ENCODE results near the gene SMIM10.

The SMIM10 gene

DNA sequence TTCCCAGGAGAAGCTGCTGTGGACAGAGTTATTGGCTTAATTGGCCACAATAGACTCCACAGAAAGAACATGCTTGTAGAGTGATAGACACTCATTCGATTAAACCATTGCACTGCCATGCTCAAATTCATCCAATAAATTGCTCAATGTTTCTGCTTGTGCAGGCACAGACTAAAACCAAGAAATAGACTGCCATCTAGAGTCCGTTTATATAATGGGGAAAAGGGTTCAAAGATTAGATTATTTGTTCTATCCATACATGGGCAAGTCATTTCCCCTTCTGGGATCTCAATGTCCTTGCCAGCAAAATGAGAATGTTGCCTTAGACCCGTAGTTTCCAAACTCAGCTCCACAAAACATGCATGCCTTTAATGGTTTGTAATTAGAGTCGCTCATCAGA lies 8.7 kb downstream of the SMIM10 start:
- Histone ChIP-seq H3K27ac (no peak overlapping the region), H3K4me2 (ENCODE audit: low read length) (no peak overlapping the region), H3K4me3 (ENCODE audit: low read depth, low read length) (no peak overlapping the region), H2AFZ (no peak overlapping the region), H3K4me1 (peaks cover 13% of the 10 kb centered on the region), H3K36me3 (ENCODE audit: control insufficient read depth, insufficient read depth, low read length) (no peaks in the 10 kb centered on the region), H3K27me3 (ENCODE audit: control insufficient read depth, insufficient read depth, low read length) (no peaks in the 10 kb centered on the region), H3K9me3 (ENCODE audit: control insufficient read depth, low read length) (no peaks in the 10 kb centered on the region), H3K79me2 (no peaks in the 10 kb centered on the region), H3K9ac (no peak overlapping the region)
- peak; percentile 50 for TF ChIP-seq CTCF (IDR thresholded peaks at IDR 0.05)

DNA sequence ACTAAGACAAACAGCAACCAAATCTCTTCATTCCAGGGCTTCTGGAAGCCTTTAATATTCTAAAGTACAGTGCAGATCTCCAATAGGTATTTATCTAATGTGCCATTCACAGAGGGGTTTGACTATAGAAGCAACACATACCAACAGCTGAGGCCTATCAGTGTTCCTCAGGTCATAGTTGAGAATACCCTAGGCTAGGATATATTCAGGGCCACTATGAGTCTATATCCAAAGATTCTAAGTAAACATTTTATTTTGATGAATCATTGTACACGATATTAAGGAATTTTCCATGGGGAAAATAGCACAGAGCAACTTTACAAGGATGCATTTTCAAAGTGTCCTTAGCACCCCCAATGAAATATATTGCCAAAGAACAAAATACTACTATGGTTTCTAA lies 9.7 kb downstream of the SMIM10 start:
- no peaks in the 10 kb centered on the region for H3K9me3 ChIP-seq (ENCODE audit: control insufficient read depth, low read length)
- no peak overlapping the region for H3K4me2 ChIP-seq (ENCODE audit: low read length)

DNA sequence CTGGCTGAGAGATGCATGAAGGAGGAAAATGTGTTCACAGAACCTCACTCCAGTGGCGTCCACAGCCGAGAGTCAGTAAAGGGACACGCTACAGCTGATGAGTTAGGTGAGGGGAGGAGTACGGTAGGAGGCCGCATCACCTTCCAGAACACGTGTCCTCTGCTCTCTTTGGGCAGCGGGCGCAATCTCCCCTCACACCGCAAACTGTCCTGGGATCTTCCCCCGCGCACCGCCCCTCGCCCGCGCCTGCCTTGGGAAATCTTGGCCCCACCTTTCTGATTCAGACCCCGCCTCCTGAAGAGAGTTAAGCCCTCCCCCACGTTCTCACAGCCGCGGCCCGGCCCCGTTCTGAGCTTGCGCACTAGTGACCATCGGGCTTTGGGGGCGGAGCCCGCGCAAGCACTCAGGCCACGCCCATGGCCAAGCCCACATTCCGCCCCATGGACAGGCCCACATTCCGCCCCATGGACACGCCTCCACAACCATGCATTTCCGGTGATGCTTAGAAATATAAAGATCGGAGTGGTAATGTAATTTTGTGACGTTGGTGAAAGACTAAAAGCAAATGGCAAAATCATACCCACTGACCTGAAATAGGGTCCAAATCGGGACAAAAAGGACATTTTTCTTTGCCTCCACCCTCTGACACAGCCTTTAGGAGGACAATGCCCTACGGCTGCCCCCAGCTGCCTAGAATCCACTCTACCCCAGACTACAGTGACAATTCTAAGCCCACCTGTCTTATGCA lies 13.3 kb downstream of the SMIM10 start:
- peak overlapping the region; percentile 61 for H3K27ac ChIP-seq
- H3K4me1 ChIP-seq = no peaks in the 10 kb centered on the region
- H3K4me2 ChIP-seq (ENCODE audit: low read length) = peak overlapping the region; percentile 69
- no peaks in the 10 kb centered on the region for H3K27me3 ChIP-seq (ENCODE audit: control insufficient read depth, insufficient read depth, low read length)
- no peaks in the 10 kb centered on the region for H3K9me3 ChIP-seq (ENCODE audit: control insufficient read depth, low read length)
- no peak for TF ChIP-seq CTCF (IDR thresholded peaks at IDR 0.05)
- H3K36me3 ChIP-seq (ENCODE audit: control insufficient read depth, insufficient read depth, low read length) = no peaks in the 10 kb centered on the region
- H3K79me2 ChIP-seq = no peaks in the 10 kb centered on the region
- H3K4me3 ChIP-seq (ENCODE audit: low read depth, low read length) = peak overlapping the region; percentile 64
- peak overlapping the region; percentile 79 for H2AFZ ChIP-seq
- H3K9ac ChIP-seq = no peak overlapping the region

More for the DNA sequence above, 9.7 kb downstream of the SMIM10 start:
- Histone ChIP-seq H3K27me3 (ENCODE audit: control insufficient read depth, insufficient read depth, low read length) (no peaks in the 10 kb centered on the region), H3K9ac (no peak overlapping the region), H3K4me3 (ENCODE audit: low read depth, low read length) (no peak overlapping the region), H3K4me1 (peaks cover 13% of the 10 kb centered on the region), H2AFZ (no peak overlapping the region), H3K27ac (no peak overlapping the region), H3K36me3 (ENCODE audit: control insufficient read depth, insufficient read depth, low read length) (no peaks in the 10 kb centered on the region), H3K79me2 (no peaks in the 10 kb centered on the region)
- no peak for TF ChIP-seq CTCF (IDR thresholded peaks at IDR 0.05)

DNA sequence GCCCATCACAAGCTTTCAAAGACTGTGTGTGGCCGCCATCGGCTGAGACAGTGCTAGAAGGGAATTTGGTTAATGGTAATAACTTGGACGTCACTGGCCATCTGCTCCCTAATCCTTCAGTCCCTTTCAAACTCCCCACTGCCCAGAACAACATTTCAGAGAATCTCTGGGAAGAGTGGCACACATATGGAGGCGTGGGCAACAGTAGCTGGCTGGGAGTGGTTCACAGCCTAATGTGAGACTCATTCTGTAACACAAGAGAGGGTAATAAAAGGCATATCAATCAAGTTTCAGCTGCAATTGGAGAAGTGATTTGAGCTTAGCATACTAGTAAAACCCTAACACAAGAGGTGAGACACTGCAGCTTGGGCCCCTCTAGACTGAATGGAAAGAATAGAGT lies 15.4 kb downstream of the SMIM10 start:
- H3K4me2 ChIP-seq (ENCODE audit: low read length) = no peak overlapping the region
- no peak overlapping the region for H2AFZ ChIP-seq
- no peaks in the 10 kb centered on the region for H3K4me1 ChIP-seq
- H3K9me3 ChIP-seq (ENCODE audit: control insufficient read depth, low read length) = no peaks in the 10 kb centered on the region
- no peak overlapping the region for H3K9ac ChIP-seq
- TF ChIP-seq CTCF (IDR thresholded peaks at IDR 0.05) = no peak
- H3K36me3 ChIP-seq (ENCODE audit: control insufficient read depth, insufficient read depth, low read length) = no peaks in the 10 kb centered on the region
- no peaks in the 10 kb centered on the region for H3K79me2 ChIP-seq
- no peak overlapping the region for H3K4me3 ChIP-seq (ENCODE audit: low read depth, low read length)
- H3K27ac ChIP-seq = no peak overlapping the region
- no peaks in the 10 kb centered on the region for H3K27me3 ChIP-seq (ENCODE audit: control insufficient read depth, insufficient read depth, low read length)

DNA sequence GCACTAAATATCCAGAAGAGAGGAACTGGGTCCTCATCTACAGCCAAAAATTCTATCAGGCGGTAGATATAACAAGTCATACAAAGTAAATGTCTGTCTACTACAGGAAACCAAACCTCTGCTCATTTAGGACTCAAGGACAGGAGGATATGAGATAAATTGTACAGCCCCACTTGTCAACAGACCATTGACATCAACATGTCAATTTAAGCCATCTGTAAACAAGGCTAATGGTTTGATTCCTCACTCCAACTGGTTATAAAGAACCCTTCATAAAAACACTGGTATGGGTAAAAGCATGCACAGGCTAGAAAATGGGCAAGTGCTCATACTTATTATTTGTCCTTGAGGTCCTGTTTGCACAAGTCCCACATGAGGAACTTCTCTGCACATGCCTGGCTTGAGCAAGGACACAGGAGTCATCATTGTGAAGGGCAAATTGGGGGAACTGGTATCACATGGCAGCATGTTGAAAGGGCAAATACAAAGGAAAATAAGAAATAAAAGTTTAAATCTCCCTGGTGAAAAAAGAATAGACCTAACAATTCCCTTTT lies 18.3 kb downstream of the SMIM10 start:
- Histone ChIP-seq H3K4me1 (no peaks in the 10 kb centered on the region), H3K36me3 (ENCODE audit: control insufficient read depth, insufficient read depth, low read length) (no peaks in the 10 kb centered on the region), H3K4me2 (ENCODE audit: low read length) (no peak overlapping the region), H3K27ac (no peak overlapping the region), H3K9ac (no peak overlapping the region), H3K4me3 (ENCODE audit: low read depth, low read length) (no peak overlapping the region), H2AFZ (no peak overlapping the region), H3K9me3 (ENCODE audit: control insufficient read depth, low read length) (no peaks in the 10 kb centered on the region), H3K79me2 (no peaks in the 10 kb centered on the region), H3K27me3 (ENCODE audit: control insufficient read depth, insufficient read depth, low read length) (no peaks in the 10 kb centered on the region)
- TF ChIP-seq CTCF (IDR thresholded peaks at IDR 0.05) = no peak
